WTC11 (cell line): ENCODE results near the gene RABEP2. TPM values are rescaled to one million over a fixed set of nuclear protein-coding genes. Genes with fewer than 3 reads are reported as not detected.

Experiments used
- ATAC-seq: fragments of 200-7000 bp; cut with Tn5 transposase; 2 replicates; pipeline ENCODE4 v1.10.0; 2021; ENCODE audit warnings: mild to moderate bottlenecking, moderate library complexity
- CTCF ChIA-PET: fragments of 300-600 bp; sonication (Branson Sonifier 250); formaldehyde crosslinking; loops from one replicate; lab custom pipeline; 2021; ENCODE audit warnings: antibody characterized with exemption; lab: Charles Lee
- POLR2A ChIA-PET: fragments of 350-600 bp; sonication (Branson Sonifier 250); formaldehyde crosslinking; loops from one replicate; lab custom pipeline; 2021; ENCODE audit warnings: antibody characterized with exemption; lab: Charles Lee
- DNase-seq: peaks from one replicate; pipeline ENCODE4 v3.0.0; 2021; ENCODE audit warnings: low spot score
- H3K27ac Mint-ChIP-seq: 2 replicates; pipeline ENCODE4 v1.8.0; 2021; ENCODE audit warnings: mixed read lengths
- H3K27me3 Mint-ChIP-seq: 2 replicates; pipeline ENCODE4 v1.8.0; 2021; ENCODE audit warnings: low read depth, mild to moderate bottlenecking, moderate library complexity, mixed read lengths
- H3K36me3 Mint-ChIP-seq: 2 replicates; pipeline ENCODE4 v1.8.0; 2021; ENCODE audit warnings: mixed read lengths
- H3K4me1 Mint-ChIP-seq: 2 replicates; pipeline ENCODE4 v1.8.0; 2022; ENCODE audit warnings: mixed read lengths
- H3K4me3 Mint-ChIP-seq: 2 replicates; pipeline ENCODE4 v1.8.0; 2021; ENCODE audit warnings: mild to moderate bottlenecking, moderate library complexity, mixed read lengths
- H3K9me3 Mint-ChIP-seq: 2 replicates; pipeline ENCODE4 v1.8.0; 2021; ENCODE audit warnings: mixed read lengths
- AFF4 ChIP-seq: sonication (generic); formaldehyde crosslinking; IDR thresholded peaks from 2 replicates; pipeline ENCODE4 v1.8.1; 2023; ENCODE audit warnings: mild to moderate bottlenecking, missing genetic modification reagents, borderline replicate concordance
- ARID4B ChIP-seq: sonication (generic); formaldehyde crosslinking; IDR thresholded peaks from 2 replicates; pipeline ENCODE4 v1.8.0; 2023; ENCODE audit warnings: missing genetic modification reagents, mild to moderate bottlenecking, borderline replicate concordance
- CBFB ChIP-seq: sonication (generic); formaldehyde crosslinking; IDR thresholded peaks from 2 replicates; pipeline ENCODE4 v1.8.1; 2022; ENCODE audit warnings: mild to moderate bottlenecking, low read depth, missing genetic modification reagents
- CREB1 ChIP-seq: sonication (generic); formaldehyde crosslinking; IDR thresholded peaks from 2 replicates; pipeline ENCODE4 v1.8.0; 2023; ENCODE audit warnings: mild to moderate bottlenecking, missing genetic modification reagents
- CREM ChIP-seq: sonication (generic); formaldehyde crosslinking; IDR thresholded peaks from 2 replicates; pipeline ENCODE4 v1.8.1; 2022; ENCODE audit warnings: mild to moderate bottlenecking, missing genetic modification reagents, moderate library complexity
- ELF4 ChIP-seq: sonication (generic); formaldehyde crosslinking; IDR thresholded peaks from 2 replicates; pipeline ENCODE4 v1.8.1; 2022; ENCODE audit warnings: low read depth, mild to moderate bottlenecking, moderate library complexity, missing genetic modification reagents
- ERG ChIP-seq: fragments of 250-450 bp; sonication (Bioruptor Pico); IDR thresholded peaks from 2 replicates; pipeline ENCODE4 v1.8.0; 2021; ENCODE audit warnings: mild to moderate bottlenecking
- GRHL2 ChIP-seq: fragments of 250-450 bp; sonication (Bioruptor Pico); IDR thresholded peaks from 2 replicates; pipeline ENCODE4 v1.8.0; 2022; ENCODE audit warnings: mild to moderate bottlenecking, moderate library complexity; ENCODE audit not compliant: insufficient replicate concordance, severe bottlenecking
- NFE2L1 ChIP-seq: sonication (generic); formaldehyde crosslinking; IDR thresholded peaks from 2 replicates; pipeline ENCODE4 v1.8.1; 2023; ENCODE audit warnings: missing genetic modification reagents
- NFYB ChIP-seq: sonication (generic); formaldehyde crosslinking; conservative IDR thresholded peaks from 2 replicates; pipeline ENCODE4 v1.8.0; 2022; ENCODE audit warnings: low read depth, missing genetic modification reagents
- NR1H2 ChIP-seq: sonication (generic); formaldehyde crosslinking; IDR thresholded peaks from 2 replicates; pipeline ENCODE4 v1.9.0; 2021; ENCODE audit warnings: mild to moderate bottlenecking, moderate library complexity, missing genetic modification reagents
- NR3C1 ChIP-seq: sonication (generic); formaldehyde crosslinking; conservative IDR thresholded peaks from 2 replicates; pipeline ENCODE4 v1.8.1; 2023; ENCODE audit warnings: low read depth, mild to moderate bottlenecking, missing genetic modification reagents
- SMAD4 ChIP-seq: sonication (generic); formaldehyde crosslinking; IDR thresholded peaks from 2 replicates; pipeline ENCODE4 v1.8.0; 2022; ENCODE audit warnings: mild to moderate bottlenecking, missing genetic modification reagents
- USF1 ChIP-seq: sonication (generic); formaldehyde crosslinking; IDR thresholded peaks from 2 replicates; pipeline ENCODE4 v1.8.0; 2022; ENCODE audit warnings: mild to moderate bottlenecking, missing genetic modification reagents
- ZNF138 ChIP-seq: sonication (generic); formaldehyde crosslinking; conservative IDR thresholded peaks from 2 replicates; pipeline ENCODE4 v1.8.1; 2022; ENCODE audit warnings: mild to moderate bottlenecking, moderate library complexity, missing genetic modification reagents
- ZNF396 ChIP-seq: fragments of 250-450 bp; sonication (Bioruptor Pico); IDR thresholded peaks from 2 replicates; pipeline ENCODE4 v1.8.0; 2021; ENCODE audit warnings: mild to moderate bottlenecking, moderate library complexity, borderline replicate concordance
- ZNF423 ChIP-seq: fragments of 250-450 bp; sonication (Bioruptor Pico); IDR thresholded peaks from 2 replicates; pipeline ENCODE4 v2.1.2; 2022; ENCODE audit warnings: mild to moderate bottlenecking, moderate library complexity
- ZNF512 ChIP-seq: sonication (generic); formaldehyde crosslinking; IDR thresholded peaks from 2 replicates; pipeline ENCODE4 v1.8.1; 2022; ENCODE audit warnings: missing genetic modification reagents, borderline replicate concordance
- total RNA-seq: library from RNA; stranded (reverse); gene quantifications from 3 replicates; pipeline ENCODE4 v1.2.3, GENCODE V29; 2021
- TF ChIP-seq, protein P1 (sequence below): fragments of 250-450 bp; sonication (Bioruptor Pico); IDR thresholded peaks from 2 replicates; pipeline ENCODE4 v1.9.0; 2021; ENCODE audit warnings: moderate library complexity, mild to moderate bottlenecking, inconsistent platforms, borderline replicate concordance
- TF ChIP-seq, protein P2 (sequence below): sonication (generic); formaldehyde crosslinking; IDR thresholded peaks from 2 replicates; pipeline ENCODE4 v1.8.1; 2023; ENCODE audit warnings: mild to moderate bottlenecking, missing genetic modification reagents

RABEP2 gene
- total RNA-seq, 1 experiment from 2014 or later = 24.0 TPM

GRCh38 chr16:28902909-28903308 lies 22.1 kb downstream of the RABEP2 start:
- Mint-ChIP-seq H3K27ac (no peak overlapping the region), H3K36me3 (no peaks in the 10 kb centered on the region), H3K9me3 (no peaks in the 10 kb centered on the region), H3K27me3 (no peaks in the 10 kb centered on the region), H3K4me1 (no peaks in the 10 kb centered on the region), H3K4me3 (no peak overlapping the region)
- DNase-seq (no peak), ATAC-seq (no peak)
- CTCF ChIA-PET = no interaction called here
- TF ChIP-seq ARID4B (CRISPR knock-in tag) (no peak), NR1H2 (CRISPR knock-in tag) (no peak), CREB1 (CRISPR knock-in tag) (no peak), ZNF396 (CRISPR knock-in tag) (no peak), ELF4 (CRISPR knock-in tag) (no peak), NFE2L1 (no peak), GRHL2 (CRISPR knock-in tag) (no peak), NR3C1 (CRISPR knock-in tag) (no peak), SMAD4 (no peak), CREM (CRISPR knock-in tag) (no peak), AFF4 (CRISPR knock-in tag) (no peak)
- TF ChIP-seq, protein P1, sequence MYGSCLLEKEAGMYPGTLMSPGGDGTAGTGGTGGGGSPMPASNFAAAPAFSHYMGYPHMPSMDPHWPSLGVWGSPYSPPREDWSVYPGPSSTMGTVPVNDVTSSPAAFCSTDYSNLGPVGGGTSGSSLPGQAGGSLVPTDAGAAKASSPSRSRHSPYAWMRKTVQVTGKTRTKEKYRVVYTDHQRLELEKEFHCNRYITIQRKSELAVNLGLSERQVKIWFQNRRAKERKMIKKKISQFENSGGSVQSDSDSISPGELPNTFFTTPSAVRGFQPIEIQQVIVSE (CRISPR knock-in tag) = no peak
- TF ChIP-seq, all 79 proteins: peak for 0
- POLR2A ChIA-PET = interaction anchor here (0.5 kb wide), 1 partner anchor 12 kb away, joined by 3 read pairs; no protein-coding TSS in a partner anchor

DNA sequence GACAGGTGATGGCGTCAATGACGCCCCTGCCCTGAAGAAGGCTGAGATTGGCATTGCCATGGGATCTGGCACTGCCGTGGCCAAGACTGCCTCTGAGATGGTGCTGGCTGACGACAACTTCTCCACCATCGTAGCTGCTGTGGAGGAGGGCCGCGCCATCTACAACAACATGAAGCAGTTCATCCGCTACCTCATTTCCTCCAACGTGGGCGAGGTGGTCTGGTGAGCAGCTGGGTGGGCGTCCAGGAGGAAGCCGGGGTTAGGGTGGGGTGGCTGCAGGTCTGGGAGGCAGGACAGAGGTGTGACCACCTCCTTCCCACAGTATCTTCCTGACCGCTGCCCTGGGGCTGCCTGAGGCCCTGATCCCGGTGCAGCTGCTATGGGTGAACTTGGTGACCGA lies 23.2 kb downstream of the RABEP2 start:
- POLR2A ChIA-PET = interaction anchor here (0.5 kb wide), 1 partner anchor 28 kb away, joined by 3 read pairs; no protein-coding TSS in a partner anchor
- H3K27ac Mint-ChIP-seq = no peak overlapping the region
- no peaks in the 10 kb centered on the region for H3K36me3 Mint-ChIP-seq
- no peaks in the 10 kb centered on the region for H3K9me3 Mint-ChIP-seq
- CTCF ChIA-PET = no interaction called here
- ATAC-seq (no peak), DNase-seq (no peak)
- no peaks in the 10 kb centered on the region for H3K4me1 Mint-ChIP-seq
- H3K4me3 Mint-ChIP-seq = no peak overlapping the region
- H3K27me3 Mint-ChIP-seq = no peaks in the 10 kb centered on the region
- TF ChIP-seq ERG (CRISPR knock-in tag) (no peak), ZNF512 (CRISPR knock-in tag) (no peak), ZNF423 (CRISPR knock-in tag) (no peak), USF1 (CRISPR knock-in tag) (no peak), CBFB (CRISPR knock-in tag) (no peak), NFYB (no peak), ZNF138 (CRISPR knock-in tag) (no peak)
- TF ChIP-seq, protein P2, sequence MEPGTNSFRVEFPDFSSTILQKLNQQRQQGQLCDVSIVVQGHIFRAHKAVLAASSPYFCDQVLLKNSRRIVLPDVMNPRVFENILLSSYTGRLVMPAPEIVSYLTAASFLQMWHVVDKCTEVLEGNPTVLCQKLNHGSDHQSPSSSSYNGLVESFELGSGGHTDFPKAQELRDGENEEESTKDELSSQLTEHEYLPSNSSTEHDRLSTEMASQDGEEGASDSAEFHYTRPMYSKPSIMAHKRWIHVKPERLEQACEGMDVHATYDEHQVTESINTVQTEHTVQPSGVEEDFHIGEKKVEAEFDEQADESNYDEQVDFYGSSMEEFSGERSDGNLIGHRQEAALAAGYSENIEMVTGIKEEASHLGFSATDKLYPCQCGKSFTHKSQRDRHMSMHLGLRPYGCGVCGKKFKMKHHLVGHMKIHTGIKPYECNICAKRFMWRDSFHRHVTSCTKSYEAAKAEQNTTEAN (CRISPR knock-in tag) = no peak
